M059J (cell line): ENCODE measurements around the gene LRRTM2. TPM values are rescaled to one million over a fixed set of nuclear protein-coding genes. Genes with fewer than 3 reads are reported as not detected.
A peak's percentile ranks its signal among the peaks of the same experiment; 100 is the strongest.

ENCODE experiments used
- DNase-seq: peaks from one replicate; pipeline ENCODE4 v3.0.0-alpha.2; 2012; ENCODE audit warnings: low read depth
- total RNA-seq: library from RNA; depleted of rRNA; stranded (reverse); fragments of >200 nt; shearing (Covaris generic); gene quantifications from 2 replicates; pipeline ENCODE4 v1.2.3, GENCODE V29; 2014

LRRTM2 gene
- total RNA-seq, 1 experiment from 2014 or later = not detected

DNA sequence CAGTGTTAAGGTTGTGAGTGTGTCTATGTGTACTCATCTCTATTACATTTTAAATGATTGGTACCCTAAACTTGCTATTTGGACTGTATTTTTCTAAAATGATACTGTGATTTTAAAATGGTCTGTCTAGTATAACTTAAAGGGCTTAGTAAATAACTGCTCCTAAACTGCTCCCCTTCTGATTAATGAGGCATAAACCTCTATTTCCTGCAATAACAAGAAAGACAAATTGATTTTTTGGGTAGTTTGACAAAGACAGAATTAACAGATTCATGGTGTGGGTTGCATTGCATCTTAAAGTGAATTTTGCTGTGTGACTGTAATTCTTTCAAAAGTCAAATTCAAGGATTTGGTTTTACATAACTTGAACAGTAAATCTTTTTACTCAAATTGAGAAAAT is 8.1 kb upstream of the LRRTM2 start:
- no peak for DNase-seq

- no peak for DNase-seq
These were observed 3.5 kb upstream of the LRRTM2 start for GRCh38 chr5:138878437-138879235.

DNA sequence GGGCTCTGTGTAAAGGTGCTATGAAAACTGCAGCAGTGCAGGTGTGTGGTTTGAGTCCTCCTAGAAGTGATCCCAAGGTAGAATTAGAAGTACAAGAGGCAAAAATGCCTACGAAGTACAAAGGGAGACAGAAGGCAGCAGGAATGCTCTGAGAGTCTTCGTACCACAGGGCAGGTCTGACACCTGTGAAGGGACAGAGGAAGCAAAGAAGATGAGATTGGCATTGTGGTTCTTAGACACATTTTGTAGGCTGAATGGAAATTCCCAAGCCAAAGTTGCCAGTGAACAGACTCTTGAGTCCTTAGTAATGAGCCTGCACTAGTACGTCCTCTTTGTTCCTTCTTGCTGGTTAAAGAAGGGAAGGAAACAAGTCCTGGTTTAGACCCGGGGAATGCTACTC is 1.7 kb upstream of the LRRTM2 start:
- no peak for DNase-seq

DNA sequence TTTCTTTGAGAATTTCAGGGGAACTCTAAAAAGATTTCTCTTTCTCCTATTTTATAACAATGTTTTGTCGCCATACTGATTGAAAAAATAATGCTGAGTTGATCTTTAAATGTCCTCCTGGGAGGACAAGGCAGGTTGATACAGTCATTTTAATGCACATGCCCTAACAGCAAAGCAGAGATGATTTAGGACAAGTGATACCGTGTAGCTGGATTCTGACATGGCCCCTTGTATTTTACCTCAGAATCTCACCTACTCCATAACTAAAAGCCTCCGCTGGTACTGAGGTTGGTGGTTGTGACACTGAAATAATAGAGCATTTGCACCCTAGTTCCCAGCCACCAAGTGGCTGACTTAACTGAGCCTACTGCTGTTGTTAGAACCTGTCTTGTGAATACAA is 811 bp upstream of the LRRTM2 start:
- no peak for DNase-seq

DNA sequence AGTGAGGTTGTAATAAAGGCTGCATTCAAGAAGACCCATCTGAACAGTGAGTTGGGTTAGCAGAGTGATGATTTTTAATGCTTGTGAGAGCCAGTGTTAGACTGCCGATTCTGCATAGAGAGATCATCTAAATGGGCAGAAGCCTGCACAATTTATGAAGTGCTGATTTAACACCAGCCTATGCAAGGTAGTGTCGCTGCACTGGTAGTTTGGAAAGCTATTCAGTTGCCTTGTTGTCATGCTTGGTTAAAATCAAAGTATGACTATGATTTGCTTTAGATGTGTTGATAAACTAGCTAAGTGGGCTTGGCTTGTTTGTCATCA is 379 bp upstream of the LRRTM2 start:
- no peak for DNase-seq

- DNase-seq = no peak
These were observed 894 bp downstream of the LRRTM2 start for GRCh38 chr5:138874241-138874640.

DNA sequence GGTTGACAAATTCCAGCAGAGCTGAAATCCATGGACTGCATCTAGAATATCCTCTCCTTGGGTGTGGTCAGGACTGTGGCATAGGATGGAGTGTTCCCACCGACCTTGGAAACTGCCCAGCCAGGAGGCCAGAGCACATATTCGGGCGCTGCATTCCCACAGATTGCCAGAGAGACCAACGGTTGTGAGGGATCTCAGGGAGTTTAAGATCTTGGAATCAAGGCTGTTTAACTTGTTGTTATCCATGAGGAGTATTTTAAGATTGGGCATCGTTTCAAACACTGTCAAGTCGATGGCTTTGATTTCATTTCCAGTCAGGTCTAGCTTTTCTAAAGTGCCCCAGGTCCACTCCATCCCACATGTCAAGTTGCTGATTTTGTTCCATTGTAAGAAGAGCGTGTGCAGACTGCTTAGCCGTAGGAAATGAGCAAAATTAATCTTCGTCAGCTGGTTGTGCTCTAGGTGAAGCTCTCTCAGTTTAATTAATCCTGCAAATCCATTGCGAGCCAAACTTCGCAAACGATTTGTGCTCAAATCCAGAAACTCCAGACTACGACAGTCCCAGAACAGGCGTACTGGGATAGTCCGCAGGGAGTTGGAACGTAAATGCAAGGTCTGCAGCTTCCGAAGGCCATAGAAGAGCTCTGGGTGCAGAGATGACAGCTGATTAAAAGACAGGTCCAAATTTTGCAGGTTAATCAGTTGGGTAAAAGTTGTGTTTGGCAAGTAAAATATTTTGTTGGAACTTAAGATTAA is 1.5 kb downstream of the LRRTM2 start:
- DNase-seq = no peak

DNA sequence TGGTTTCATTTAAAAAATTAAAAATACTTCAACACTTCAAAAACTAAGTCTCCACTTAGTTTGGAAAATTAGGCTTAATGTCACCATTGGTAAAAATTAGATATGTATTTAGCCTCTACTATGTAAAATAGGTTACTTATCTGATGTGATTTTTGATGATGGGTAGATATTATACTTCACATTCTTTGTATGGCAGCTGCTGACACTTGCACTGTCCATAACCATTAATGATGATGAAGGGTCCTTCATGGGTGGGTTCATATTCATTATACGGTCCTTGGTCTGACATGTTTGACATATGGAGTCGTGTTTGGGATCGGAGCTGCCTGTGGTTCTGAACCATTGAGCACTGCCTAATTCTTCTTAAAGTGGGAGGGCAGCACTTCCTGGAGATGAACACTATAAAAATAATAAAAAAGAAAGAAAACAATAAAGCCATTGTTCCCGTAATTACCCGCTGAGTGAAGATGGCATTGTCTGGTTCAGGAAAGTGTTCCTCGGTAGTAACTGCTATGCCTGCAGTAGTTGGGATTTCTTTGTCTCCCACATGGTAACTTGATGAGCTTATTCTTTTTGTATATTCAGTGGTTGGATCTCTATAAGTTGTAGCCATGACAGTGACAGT is 2.2 kb downstream of the LRRTM2 start:
- DNase-seq = no peak

GRCh38 chr5:138870611-138871010 is 4.5 kb downstream of the LRRTM2 start:
- DNase-seq = no peak

DNA sequence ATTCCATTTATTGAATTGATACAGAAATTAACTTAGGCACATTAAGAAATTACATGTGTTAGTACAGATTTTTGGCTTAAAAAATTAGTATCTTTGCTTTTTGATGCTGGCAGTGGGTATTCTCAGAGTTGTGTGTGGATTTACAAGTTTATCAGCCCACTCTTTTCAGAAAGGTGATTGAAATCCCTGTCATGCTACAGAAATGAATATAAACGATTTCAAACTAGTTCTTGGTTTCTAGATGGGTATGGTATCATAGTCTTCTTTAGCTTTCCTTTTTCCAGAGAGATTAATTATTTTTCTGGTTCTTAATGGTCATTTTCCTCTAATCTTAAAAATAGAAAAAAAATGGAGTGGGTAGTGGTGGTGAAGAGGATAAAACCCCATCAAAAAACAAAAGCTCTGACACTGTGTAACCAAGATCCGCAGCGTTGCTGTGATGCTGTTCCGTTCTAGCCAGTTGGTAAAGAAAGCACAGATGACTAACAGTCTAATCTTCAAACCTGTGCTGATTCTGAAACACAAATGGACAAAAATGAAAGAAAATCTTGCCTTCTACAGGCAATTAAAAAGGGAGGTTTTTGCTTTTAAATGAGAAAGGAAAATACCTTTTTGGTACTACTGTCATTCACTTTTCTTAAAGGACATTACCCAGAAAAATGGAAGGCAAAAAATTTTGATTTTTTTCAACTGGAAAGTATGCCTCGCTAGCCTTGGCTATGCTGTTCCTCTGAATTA is 5.2 kb downstream of the LRRTM2 start:
- DNase-seq = no peak

GRCh38 chr5:138869038-138869437 is 6.1 kb downstream of the LRRTM2 start:
- no peak for DNase-seq

- no peak for DNase-seq
These were observed 8.1 kb downstream of the LRRTM2 start for GRCh38 chr5:138867011-138867410.

DNA sequence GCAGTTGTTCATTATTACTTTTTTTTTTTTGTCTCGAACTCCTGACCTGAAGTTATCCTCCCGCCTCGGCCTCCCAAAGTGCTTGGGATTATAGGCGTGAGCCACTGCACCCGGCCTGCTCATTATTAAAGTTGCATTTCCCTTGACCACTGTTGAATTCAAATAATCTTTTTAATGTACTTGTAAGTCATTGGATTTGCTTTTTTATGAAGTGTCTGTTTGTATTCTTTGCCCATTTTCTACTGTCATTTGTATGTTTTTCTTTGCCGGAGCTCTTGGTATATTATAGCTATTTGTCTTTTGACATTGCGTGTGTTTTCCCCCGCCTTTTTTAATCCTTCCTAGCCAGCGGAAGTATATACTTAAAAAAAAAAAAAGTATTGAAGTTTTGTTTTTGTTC is 22.0 kb downstream of the LRRTM2 start:
- no peak for DNase-seq

GRCh38 chr5:138850865-138851435 is 24.2 kb downstream of the LRRTM2 start:
- no peak for DNase-seq

DNA sequence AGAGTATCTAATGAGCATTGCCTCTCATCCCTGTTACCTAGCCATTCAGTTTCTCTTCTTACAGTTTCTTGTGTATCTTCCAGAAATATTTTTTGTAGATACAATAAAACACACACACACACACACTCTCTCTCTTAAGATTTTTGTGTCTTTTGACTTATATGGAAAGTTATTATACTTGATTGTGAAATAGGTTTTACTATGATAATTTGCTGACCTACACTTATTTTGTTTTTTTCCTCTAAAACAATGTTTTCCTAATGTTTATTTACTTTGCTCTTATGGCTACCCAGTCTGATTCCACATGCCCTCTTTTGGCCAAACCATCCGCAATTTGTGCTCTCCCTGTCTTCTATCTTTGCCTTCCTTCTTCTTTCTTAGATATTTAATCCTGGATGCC is 25.3 kb downstream of the LRRTM2 start:
- DNase-seq = no peak

DNA sequence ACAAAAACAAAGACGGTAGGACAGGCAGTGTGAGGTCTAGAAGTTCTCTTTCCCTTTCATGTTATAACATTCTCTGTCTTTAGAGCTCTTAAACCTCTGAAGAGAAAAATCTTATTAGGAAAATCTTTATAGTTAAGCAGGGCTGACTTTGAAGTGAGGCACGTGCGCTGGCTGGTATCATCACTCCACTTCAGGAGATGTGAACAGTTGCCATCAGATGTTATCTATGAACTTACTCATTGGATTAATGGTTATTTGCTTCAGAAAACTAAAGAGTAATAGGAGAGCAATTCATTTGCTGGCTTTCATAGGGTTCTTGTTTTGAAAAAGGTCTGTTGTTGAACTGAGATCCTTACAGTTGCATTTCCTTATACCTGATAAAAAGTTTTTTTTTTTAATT is 25.7 kb downstream of the LRRTM2 start:
- peak; percentile 53 for DNase-seq

GRCh38 chr5:138844812-138845513 is 30.2 kb downstream of the LRRTM2 start:
- peak; percentile 83 for DNase-seq

DNA sequence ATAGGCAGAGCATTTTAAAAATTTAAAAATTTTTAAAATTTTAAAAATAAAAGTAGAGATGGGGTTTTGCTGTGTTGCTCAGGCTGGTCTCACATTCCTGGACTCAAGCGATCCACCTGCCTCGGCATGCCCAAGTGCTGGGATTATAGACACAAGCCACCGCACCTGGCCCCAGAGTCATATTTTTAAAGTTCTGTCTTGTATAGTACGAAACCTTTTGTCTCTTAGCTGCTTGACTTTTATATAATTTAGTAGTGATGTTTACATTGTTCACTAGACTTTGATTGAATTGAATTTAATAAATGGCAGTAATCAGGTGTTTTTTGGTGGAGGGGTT is 31.0 kb downstream of the LRRTM2 start:
- DNase-seq = no peak

DNA sequence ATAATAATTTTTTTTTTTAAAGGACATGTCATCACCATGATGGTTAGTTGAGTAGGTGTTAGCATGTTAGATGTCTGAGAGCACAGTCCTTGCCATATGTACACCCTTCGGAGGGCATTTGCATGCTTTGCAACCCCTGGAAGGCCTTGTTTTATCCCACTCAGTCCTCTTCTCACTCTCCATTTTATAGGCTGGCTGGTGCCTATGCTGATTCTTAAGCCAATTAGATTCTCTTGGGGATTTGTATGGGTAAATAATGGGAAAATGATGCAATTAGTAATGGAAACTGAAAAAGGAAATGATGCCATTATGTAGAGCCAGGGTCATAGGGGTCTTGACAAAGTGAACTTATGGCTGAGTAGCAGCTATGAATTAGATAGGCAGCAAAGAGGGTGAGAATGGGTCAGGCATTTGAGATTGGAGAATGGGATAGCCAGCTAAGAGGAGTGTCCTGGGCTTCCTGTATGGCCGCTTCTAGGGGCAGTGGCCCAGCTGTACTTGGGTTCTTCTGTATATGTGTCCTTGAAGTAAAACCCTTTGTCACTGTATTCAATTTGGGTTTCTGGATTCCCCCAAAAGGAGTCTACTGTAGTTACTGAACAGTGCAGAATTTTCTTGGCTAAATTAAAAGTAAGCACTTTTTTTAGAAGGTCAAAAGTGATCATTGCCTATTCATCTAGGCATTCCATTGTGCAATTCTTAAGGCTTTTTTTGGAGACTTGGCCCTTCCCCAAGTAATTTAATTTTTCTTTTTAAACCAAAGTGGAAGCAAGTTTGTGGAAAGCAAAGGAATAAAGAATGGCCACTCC is 31.6 kb downstream of the LRRTM2 start:
- no peak for DNase-seq

DNA sequence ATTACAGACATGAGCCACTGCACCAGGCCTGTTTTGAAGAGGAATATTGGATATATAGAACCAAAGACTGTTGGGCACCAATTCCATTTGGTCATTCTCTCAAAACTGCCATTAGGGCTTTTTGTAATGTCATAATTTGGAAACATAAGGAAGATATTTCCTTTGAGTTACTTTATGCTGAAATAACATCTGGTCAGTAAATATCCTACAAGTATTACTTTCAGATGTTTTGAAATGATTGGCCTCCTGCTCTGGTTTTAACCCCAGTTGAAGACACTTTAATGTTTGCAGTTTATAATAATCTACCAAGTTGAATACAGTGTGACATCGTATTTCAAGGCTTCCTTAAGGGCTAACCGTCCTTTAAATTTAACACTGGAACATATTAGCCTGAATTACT is 33.6 kb downstream of the LRRTM2 start:
- no peak for DNase-seq

- DNase-seq = no peak
These were observed 35.0 kb downstream of the LRRTM2 start for GRCh38 chr5:138840103-138840502.
